GM12878 (cell line): ENCODE data around the gene PROCA1. TPM values are rescaled to one million over a fixed set of nuclear protein-coding genes. Genes with fewer than 3 reads are reported as not detected.

Experiments
- ATAC-seq: fragments of 200-7000 bp; cut with Tn5 transposase; 3 replicates; pipeline ENCODE4 v1.9.1; 2020; ENCODE audit warnings: mild to moderate bottlenecking, moderate library complexity
- BruUV-seq: library from RNA; stranded (reverse); fragments of 400-500 nt; replicated peaks from 2 replicates; lab custom pipeline; 2021; lab: Mats Ljungman, UMichigan
- CTCF ChIA-PET: fragments of 300-600 bp; sonication (Branson Sonifier 250); formaldehyde crosslinking; extraction: SDS; loops from one replicate; lab custom pipeline; 2021; ENCODE audit warnings: inconsistent platforms; lab: Yijun Ruan, JAX
- POLR2A ChIA-PET: fragments of 350-600 bp; formaldehyde crosslinking; extraction: SDS; loops from one replicate; lab custom pipeline; 2021; ENCODE audit warnings: inconsistent platforms; lab: Charles Lee
- RAD21 ChIA-PET: fragments of 300-600 bp; sonication (Branson Sonifier 250); formaldehyde crosslinking; loops from one replicate; lab custom pipeline; 2023; ENCODE audit warnings: antibody characterized with exemption; ENCODE audit not compliant: unreplicated experiment; lab: Charles Lee
- SMC1A ChIA-PET: fragments of 300-600 bp; sonication (Branson Sonifier 250); formaldehyde crosslinking; loops from one replicate; lab custom pipeline; 2023; ENCODE audit not compliant: unreplicated experiment, uncharacterized antibody; lab: Charles Lee
- DNase-seq: peaks from one replicate; pipeline ENCODE4 v3.0.0-alpha.2; 2011; ENCODE audit warnings: low read depth, low spot score
- FAIRE-seq: peaks from 3 replicates; lab custom pipeline; 2011; peaks lifted over from hg19 to GRCh38; lab: Jason Lieb, UNC
- H2AFZ ChIP-seq: 2 replicates; pipeline ENCODE4 v1.6.0; 2011; ENCODE audit warnings: low read depth, low read length, control low read depth; ENCODE audit not compliant: control insufficient read depth
- H3K27ac ChIP-seq: 2 replicates; pipeline ENCODE4 v1.5.1; 2011; ENCODE audit warnings: control low read depth; ENCODE audit not compliant: control insufficient read depth, insufficient read depth
- H3K27me3 ChIP-seq, 2 experiments: replicated peaks in 1 of 2; 2 replicates each; pipeline versions ENCODE4 v1.6.0 to v1.6.1; 2011; ENCODE audit warnings: low read length in 1 of 2; ENCODE audit not compliant: control insufficient read depth in 2 of 2, insufficient read depth in 2 of 2
- H3K36me3 ChIP-seq, 2 experiments: 2 replicates each; pipeline ENCODE4 v1.5.1; 2011; ENCODE audit warnings: low read length in 1 of 2; ENCODE audit not compliant: control insufficient read depth in 2 of 2, insufficient read depth in 2 of 2
- H3K4me1 ChIP-seq: 2 replicates; pipeline ENCODE4 v1.6.1; 2011; ENCODE audit warnings: mild to moderate bottlenecking, low read length, moderate library complexity, mixed read lengths; ENCODE audit not compliant: control insufficient read depth, insufficient read depth
- H3K4me2 ChIP-seq: 2 replicates; pipeline ENCODE4 v1.6.0; 2011; ENCODE audit warnings: control low read depth; ENCODE audit not compliant: control insufficient read depth, insufficient read depth
- H3K4me3 ChIP-seq: fragments of 200-600 bp; sonication (generic); 2 replicates; pipeline ENCODE4 v1.5.1; 2016
- H3K79me2 ChIP-seq: 2 replicates; pipeline ENCODE4 v1.6.0; 2011; ENCODE audit warnings: low read length; ENCODE audit not compliant: control insufficient read depth, insufficient read depth
- H3K9ac ChIP-seq: 2 replicates; pipeline ENCODE4 v1.8.0; 2011; ENCODE audit warnings: low read length, control low read depth, mixed read lengths; ENCODE audit not compliant: control insufficient read depth, insufficient read depth
- H3K9me3 ChIP-seq: replicated peaks from 3 replicates; pipeline ENCODE4 v1.5.1; 2011; ENCODE audit warnings: mild to moderate bottlenecking, low read length; ENCODE audit not compliant: control insufficient read depth, insufficient read depth
- H4K20me1 ChIP-seq: 2 replicates; pipeline ENCODE4 v1.6.0; 2011; ENCODE audit not compliant: control insufficient read depth, insufficient read depth
- BMI1 ChIP-seq: fragments of 450-650 bp; IDR thresholded peaks from 2 replicates; pipeline ENCODE4 v1.6.1; 2016; ENCODE audit warnings: mild to moderate bottlenecking, moderate library complexity, borderline replicate concordance
- CBX3 ChIP-seq: fragments of 200-600 bp; sonication (generic); IDR thresholded peaks from 2 replicates; pipeline ENCODE4 v1.6.1; 2016; ENCODE audit warnings: low read depth, borderline replicate concordance
- CHD2 ChIP-seq: IDR thresholded peaks from 2 replicates; pipeline ENCODE4 v1.6.1; 2011; ENCODE audit warnings: low read depth, low read length, improper control_type of control experiment, borderline replicate concordance
- CREB1 ChIP-seq: IDR thresholded peaks from 2 replicates; pipeline ENCODE4 v1.6.1; 2012; ENCODE audit warnings: low read depth, mild to moderate bottlenecking, inconsistent platforms
- KDM1A ChIP-seq: fragments of 200-600 bp; sonication (generic); IDR thresholded peaks from 2 replicates; pipeline ENCODE4 v1.6.1; 2016; ENCODE audit warnings: borderline replicate concordance
- MEF2B ChIP-seq: fragments of 450-650 bp; IDR thresholded peaks from 2 replicates; pipeline ENCODE4 v1.6.1; 2018; ENCODE audit warnings: mild to moderate bottlenecking, moderate library complexity; ENCODE audit not compliant: partially characterized antibody, poor library complexity, severe bottlenecking
- PAX5 ChIP-seq: IDR thresholded peaks from 2 replicates; pipeline ENCODE4 v1.6.1; 2011; ENCODE audit warnings: low read depth, low read length, borderline replicate concordance
- RAD51 ChIP-seq: fragments of 450-650 bp; IDR thresholded peaks from 2 replicates; pipeline ENCODE4 v1.6.1; 2016; ENCODE audit warnings: moderate library complexity, mild to moderate bottlenecking, inconsistent platforms
- RB1 ChIP-seq: fragments of 450-650 bp; formaldehyde crosslinking; IDR thresholded peaks from 2 replicates; pipeline ENCODE4 v1.6.1; 2017; ENCODE audit warnings: mild to moderate bottlenecking, borderline replicate concordance
- RBBP5 ChIP-seq: fragments of 200-600 bp; sonication (generic); conservative IDR thresholded peaks from 2 replicates; pipeline ENCODE4 v1.6.1; 2016
- RELA ChIP-seq: fragments of 450-650 bp; IDR thresholded peaks from 2 replicates; pipeline ENCODE4 v1.8.0; 2014; ENCODE audit warnings: borderline replicate concordance; ENCODE audit not compliant: partially characterized antibody
- TCF7 ChIP-seq: IDR thresholded peaks from 2 replicates; pipeline ENCODE4 v1.6.1; 2014; ENCODE audit warnings: antibody characterized with exemption, borderline replicate concordance
- YBX1 ChIP-seq: fragments of 450-650 bp; IDR thresholded peaks from 2 replicates; pipeline ENCODE4 v1.6.1; 2016; ENCODE audit warnings: antibody characterized with exemption
- ZNF274 ChIP-seq: IDR thresholded peaks from one replicate; pipeline ENCODE4 v1.8.0; 2011; ENCODE audit not compliant: insufficient read length, insufficient read depth
- ZSCAN29 ChIP-seq: fragments of 450-650 bp; IDR thresholded peaks from 2 replicates; pipeline ENCODE4 v1.6.1; 2017; ENCODE audit warnings: mild to moderate bottlenecking, moderate library complexity
- WGBS: methylation state at CpG from one replicate; pipeline ENCODE4 v1.1.6; 2016; ENCODE audit warnings: low lambda C conversion rate; ENCODE audit not compliant: insufficient replicate concordance, insufficient coverage; ENCODE audit errors: missing lambda C conversion rate; 5-methylcytosine and 5-hydroxymethylcytosine counted together
- in situ Hi-C: fragments of 300-500 bp; cut with MboI; formaldehyde crosslinking; loops from 9 replicates; pipeline ENCODE4 v1.14.3; 2018; ENCODE audit warnings: mixed read lengths
- intact Hi-C: fragments of 100-400 bp; cut with micrococcal nuclease; formaldehyde crosslinking; loops from one replicate; pipeline ENCODE4 v1.14.2; 2022; ENCODE audit not compliant: unreplicated experiment
- polyA plus RNA-seq, 11 experiments: library from polyadenylated mRNA; depleted of rRNA in 4 of 11; unstranded in 6 of 11; stranded (reverse) in 5 of 11; fragments of >200 nt; fragmentation: Nextera tagmentation in 4 of 11; fragmentation: Illumina TruSeq in 1 of 11; extraction: Ambion mirVana in 4 of 11; extraction: Trizol in 1 of 11; gene quantifications; 1 replicate in 1 of 11; 2 replicates in 10 of 11; pipeline versions ENCODE4 v1.2.1 to v1.2.3, GENCODE V29; 2011 to 2016; ENCODE audit warnings: inconsistent platforms in 2 of 11, missing spikeins in 2 of 11, low read depth in 1 of 11
- total RNA-seq, 4 experiments: library from RNA; depleted of rRNA in 3 of 4; stranded (reverse); fragments of >200 nt in 3 of 4; fragmentation: Illumina TruSeq in 1 of 4; extraction: Trizol in 1 of 4; gene quantifications; 2 replicates each; pipeline versions ENCODE4 v1.2.1 to v1.2.3, GENCODE V29; 2013 to 2021
- TF ChIP-seq, protein P1 (sequence below): fragments of 450-650 bp; IDR thresholded peaks from 2 replicates; pipeline ENCODE4 v1.6.1; 2014; ENCODE audit warnings: mild to moderate bottlenecking
- TF ChIP-seq, protein P2 (sequence below): fragments of 450-650 bp; IDR thresholded peaks from 2 replicates; pipeline ENCODE4 v1.6.1; 2017; ENCODE audit warnings: mild to moderate bottlenecking, low read depth, inconsistent platforms; ENCODE audit not compliant: poor library complexity, severe bottlenecking
- TF ChIP-seq, protein P3 (sequence below): fragments of 450-650 bp; IDR thresholded peaks from 2 replicates; pipeline ENCODE4 v1.6.1; 2016; ENCODE audit warnings: mild to moderate bottlenecking

PROCA1 gene
- total and polyA plus RNA-seq, 10 of the 15 experiments (the other 5 are each of a cell fraction or from before 2014, with no cell fraction given): 0.35 to 4.8 (median 1.4) TPM

DNA sequence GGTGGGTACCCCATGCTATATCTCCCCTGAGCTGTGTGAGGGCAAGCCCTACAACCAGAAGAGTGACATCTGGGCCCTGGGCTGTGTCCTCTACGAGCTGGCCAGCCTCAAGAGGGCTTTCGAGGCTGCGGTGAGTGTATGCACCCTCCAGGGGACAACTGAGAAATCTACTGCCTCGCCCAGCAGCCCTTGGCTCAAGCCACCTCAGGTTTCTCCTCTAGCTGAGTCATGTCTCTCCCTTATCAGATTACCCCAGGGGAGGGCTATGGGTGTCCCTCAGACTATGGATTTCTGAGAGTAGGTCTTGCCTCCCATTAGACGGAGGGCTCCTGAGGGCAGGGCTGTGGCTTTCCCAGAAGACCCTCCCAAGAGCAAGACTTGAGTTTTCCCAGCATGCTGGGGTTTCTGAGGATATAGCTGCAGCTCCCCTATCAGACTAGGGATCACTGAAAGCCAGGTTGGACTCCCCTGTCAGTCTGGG, 23.6 kb upstream of the PROCA1 start (continued):
- TF ChIP-seq, protein P1, sequence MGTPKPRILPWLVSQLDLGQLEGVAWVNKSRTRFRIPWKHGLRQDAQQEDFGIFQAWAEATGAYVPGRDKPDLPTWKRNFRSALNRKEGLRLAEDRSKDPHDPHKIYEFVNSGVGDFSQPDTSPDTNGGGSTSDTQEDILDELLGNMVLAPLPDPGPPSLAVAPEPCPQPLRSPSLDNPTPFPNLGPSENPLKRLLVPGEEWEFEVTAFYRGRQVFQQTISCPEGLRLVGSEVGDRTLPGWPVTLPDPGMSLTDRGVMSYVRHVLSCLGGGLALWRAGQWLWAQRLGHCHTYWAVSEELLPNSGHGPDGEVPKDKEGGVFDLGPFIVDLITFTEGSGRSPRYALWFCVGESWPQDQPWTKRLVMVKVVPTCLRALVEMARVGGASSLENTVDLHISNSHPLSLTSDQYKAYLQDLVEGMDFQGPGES: no peak
- no peak for TF ChIP-seq YBX1
- no peak for TF ChIP-seq ZSCAN29
- no peak for TF ChIP-seq RBBP5
- no peak for TF ChIP-seq ZNF274
- TF ChIP-seq KDM1A: no peak
- TF ChIP-seq PAX5: no peak
- no peak for TF ChIP-seq BMI1

DNA sequence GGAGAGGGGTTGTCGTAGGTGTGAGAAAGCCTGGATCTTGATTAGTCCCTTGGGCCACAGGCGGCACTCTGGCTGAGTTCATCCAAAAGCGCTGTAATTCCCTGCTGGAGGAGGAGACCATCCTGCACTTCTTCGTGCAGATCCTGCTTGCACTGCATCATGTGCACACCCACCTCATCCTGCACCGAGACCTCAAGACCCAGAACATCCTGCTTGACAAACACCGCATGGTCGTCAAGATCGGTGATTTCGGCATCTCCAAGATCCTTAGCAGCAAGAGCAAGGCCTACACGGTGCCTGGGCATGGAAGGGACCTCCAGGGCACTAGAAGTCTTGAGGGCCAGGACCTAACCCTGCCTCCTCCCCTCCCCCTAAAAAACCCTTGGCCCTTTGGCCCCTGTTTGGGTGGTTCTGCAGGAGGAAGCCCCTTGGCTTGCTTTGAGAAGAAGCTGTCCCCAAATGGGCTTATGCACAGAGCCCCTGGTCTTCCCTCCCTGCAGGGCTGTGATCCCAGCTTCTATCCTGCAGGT, 23.1 kb upstream of the PROCA1 start:
- RAD21 ChIA-PET: interaction anchor here (0.7 to 1.3 kb wide), 2 partner anchors 9 to 211 kb away, joined by 3 read pairs; no protein-coding TSS in a partner anchor
- intact Hi-C loops (no loop called here), in situ Hi-C loops (loop anchor here (25.0 kb wide), 1 partner anchor 1272 kb away; the partner anchor contains the start of gene KSR1)
- Histone ChIP-seq H3K36me3 (peaks cover 0 to 3% of the 10 kb centered on the region in 2 experiments; a peak in 2 of 4 replicates), H3K9me3 (peaks cover 6% of the 10 kb centered on the region; the same call in 2 of the 3 replicates), H3K79me2 (peaks cover 13% of the 10 kb centered on the region), H2AFZ (no peak overlapping the region), H4K20me1 (no peaks in the 10 kb centered on the region), H3K27ac (no peak overlapping the region), H3K4me3 (no peak overlapping the region), H3K27me3 (no peaks in the 10 kb centered on the region), H3K4me1 (peaks cover 45% of the 10 kb centered on the region), H3K4me2 (peak overlapping the region; percentile 3; the same call in 1 of the 2 replicates), H3K9ac (no peak overlapping the region)
- SMC1A ChIA-PET: no interaction called here
- DNase-seq (no peak), ATAC-seq (no peak), FAIRE-seq (no peak)
- POLR2A ChIA-PET: interaction anchor here (0.6 to 17.2 kb wide), 5 partner anchors 8 to 215 kb away, joined by 3 to 485 read pairs (median 4); partner anchors contain the start of genes RPL23A, TLCD1 and TRAF4
- 81% methylated on average over 10 of the region's 10 CpGs for WGBS
- BruUV-seq: no TSS peak
- CTCF ChIA-PET: interaction anchor here (1.2 to 1.4 kb wide), 3 partner anchors 8 to 29 kb away, joined by 3 to 10 read pairs (median 5); no protein-coding TSS in a partner anchor
- no peak for TF ChIP-seq CHD2
- no peak for TF ChIP-seq CBX3
- no peak for TF ChIP-seq TCF7
- no peak for TF ChIP-seq CREB1
- no peak for TF ChIP-seq MEF2B
- no peak for TF ChIP-seq RB1
- TF ChIP-seq RAD51: no peak
- no peak for TF ChIP-seq RELA
- TF ChIP-seq, protein P2, sequence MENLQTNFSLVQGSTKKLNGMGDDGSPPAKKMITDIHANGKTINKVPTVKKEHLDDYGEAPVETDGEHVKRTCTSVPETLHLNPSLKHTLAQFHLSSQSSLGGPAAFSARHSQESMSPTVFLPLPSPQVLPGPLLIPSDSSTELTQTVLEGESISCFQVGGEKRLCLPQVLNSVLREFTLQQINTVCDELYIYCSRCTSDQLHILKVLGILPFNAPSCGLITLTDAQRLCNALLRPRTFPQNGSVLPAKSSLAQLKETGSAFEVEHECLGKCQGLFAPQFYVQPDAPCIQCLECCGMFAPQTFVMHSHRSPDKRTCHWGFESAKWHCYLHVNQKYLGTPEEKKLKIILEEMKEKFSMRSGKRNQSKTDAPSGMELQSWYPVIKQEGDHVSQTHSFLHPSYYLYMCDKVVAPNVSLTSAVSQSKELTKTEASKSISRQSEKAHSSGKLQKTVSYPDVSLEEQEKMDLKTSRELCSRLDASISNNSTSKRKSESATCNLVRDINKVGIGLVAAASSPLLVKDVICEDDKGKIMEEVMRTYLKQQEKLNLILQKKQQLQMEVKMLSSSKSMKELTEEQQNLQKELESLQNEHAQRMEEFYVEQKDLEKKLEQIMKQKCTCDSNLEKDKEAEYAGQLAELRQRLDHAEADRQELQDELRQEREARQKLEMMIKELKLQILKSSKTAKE: no peak
- TF ChIP-seq, protein P3, sequence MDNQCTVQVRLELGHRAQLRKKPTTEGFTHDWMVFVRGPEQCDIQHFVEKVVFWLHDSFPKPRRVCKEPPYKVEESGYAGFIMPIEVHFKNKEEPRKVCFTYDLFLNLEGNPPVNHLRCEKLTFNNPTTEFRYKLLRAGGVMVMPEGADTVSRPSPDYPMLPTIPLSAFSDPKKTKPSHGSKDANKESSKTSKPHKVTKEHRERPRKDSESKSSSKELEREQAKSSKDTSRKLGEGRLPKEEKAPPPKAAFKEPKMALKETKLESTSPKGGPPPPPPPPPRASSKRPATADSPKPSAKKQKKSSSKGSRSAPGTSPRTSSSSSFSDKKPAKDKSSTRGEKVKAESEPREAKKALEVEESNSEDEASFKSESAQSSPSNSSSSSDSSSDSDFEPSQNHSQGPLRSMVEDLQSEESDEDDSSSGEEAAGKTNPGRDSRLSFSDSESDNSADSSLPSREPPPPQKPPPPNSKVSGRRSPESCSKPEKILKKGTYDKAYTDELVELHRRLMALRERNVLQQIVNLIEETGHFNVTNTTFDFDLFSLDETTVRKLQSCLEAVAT: no peak
